ENCODE data around the gene CORO6. TPM values are rescaled to one million over a fixed set of nuclear protein-coding genes. Genes with fewer than 3 reads are reported as not detected.

CORO6 gene
- total RNA-seq, 1 donor = 20.3 TPM

DNA sequence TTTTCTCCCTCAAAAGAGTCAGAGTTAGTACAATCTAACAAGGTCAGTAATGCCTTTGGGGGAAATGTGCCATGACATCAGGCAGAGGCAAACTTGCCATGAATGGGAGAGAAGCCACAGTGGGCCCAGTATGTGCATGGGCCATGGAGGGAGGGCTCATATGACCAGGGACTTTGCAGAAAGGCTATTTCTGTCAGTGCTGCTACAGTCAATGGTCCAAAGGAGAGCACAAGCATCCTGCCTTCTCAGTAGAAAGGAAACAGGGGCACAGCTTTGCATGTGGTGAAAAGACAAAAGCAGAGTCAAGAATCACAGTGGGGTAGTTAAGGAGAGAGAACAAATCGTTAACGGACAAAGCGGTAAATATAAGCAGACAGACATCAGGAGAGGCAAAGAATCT is 11.2 kb upstream of the CORO6 start:
- no peak overlapping the region for H3K27ac ChIP-seq (ENCODE audit: low read depth, low read length)
- H3K79me2 ChIP-seq (ENCODE audit: insufficient read depth, low read length) = no peaks in the 10 kb centered on the region
- peaks cover 1% of the 10 kb centered on the region for H3K4me1 ChIP-seq (ENCODE audit: insufficient read depth, low read length)
- H3K4me3 ChIP-seq (ENCODE audit: insufficient read depth, low read length) = no peak overlapping the region
- H4K20me1 ChIP-seq (ENCODE audit: insufficient read depth, low read length) = no peaks in the 10 kb centered on the region
- peaks cover 11% of the 10 kb centered on the region for H3K36me3 ChIP-seq (ENCODE audit: insufficient read depth, low read length)
- no peak for DNase-seq (ENCODE audit: insufficient read length, low spot score, missing footprints)
- no peaks in the 10 kb centered on the region for H3K9me3 ChIP-seq (ENCODE audit: low read depth, low read length)
- H3K4me2 ChIP-seq (ENCODE audit: insufficient read depth, low read length) = no peak overlapping the region
- TF ChIP-seq, protein P1, sequence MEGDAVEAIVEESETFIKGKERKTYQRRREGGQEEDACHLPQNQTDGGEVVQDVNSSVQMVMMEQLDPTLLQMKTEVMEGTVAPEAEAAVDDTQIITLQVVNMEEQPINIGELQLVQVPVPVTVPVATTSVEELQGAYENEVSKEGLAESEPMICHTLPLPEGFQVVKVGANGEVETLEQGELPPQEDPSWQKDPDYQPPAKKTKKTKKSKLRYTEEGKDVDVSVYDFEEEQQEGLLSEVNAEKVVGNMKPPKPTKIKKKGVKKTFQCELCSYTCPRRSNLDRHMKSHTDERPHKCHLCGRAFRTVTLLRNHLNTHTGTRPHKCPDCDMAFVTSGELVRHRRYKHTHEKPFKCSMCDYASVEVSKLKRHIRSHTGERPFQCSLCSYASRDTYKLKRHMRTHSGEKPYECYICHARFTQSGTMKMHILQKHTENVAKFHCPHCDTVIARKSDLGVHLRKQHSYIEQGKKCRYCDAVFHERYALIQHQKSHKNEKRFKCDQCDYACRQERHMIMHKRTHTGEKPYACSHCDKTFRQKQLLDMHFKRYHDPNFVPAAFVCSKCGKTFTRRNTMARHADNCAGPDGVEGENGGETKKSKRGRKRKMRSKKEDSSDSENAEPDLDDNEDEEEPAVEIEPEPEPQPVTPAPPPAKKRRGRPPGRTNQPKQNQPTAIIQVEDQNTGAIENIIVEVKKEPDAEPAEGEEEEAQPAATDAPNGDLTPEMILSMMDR (IDR thresholded peaks at IDR 0.05; ENCODE audit: extremely low read depth, low read depth, low read length) = no peak
- H3K27me3 ChIP-seq (ENCODE audit: insufficient read depth, low read length) = no peaks in the 10 kb centered on the region
- H2AFZ ChIP-seq (ENCODE audit: low read length) = no peak overlapping the region

DNA sequence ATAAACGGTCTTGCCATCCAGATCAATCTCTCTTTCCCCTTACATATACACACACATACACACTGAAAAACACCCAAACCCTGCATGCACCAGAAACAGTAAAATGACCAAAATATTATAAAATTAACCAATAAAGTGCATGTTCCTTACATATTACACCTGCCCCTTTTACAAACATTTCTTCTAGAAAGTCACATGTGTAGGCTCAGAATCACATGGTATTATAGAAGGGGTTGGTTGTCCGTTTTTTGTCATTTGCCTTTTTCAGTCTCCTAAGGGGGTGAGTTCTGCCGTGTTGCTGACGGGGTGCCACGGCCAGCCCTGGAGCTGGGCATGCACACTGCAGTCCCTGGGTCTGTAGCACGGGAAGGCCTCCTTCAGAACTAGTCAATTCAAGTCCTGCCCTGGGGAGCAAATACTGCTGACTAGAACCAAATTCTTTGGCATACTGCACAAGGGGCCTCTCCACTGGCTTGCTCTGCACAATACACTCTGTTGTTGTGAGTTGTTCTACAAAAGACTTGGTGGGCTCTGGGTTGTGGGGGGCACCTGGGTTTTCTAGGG is 8.0 kb upstream of the CORO6 start:
- Histone ChIP-seq H3K9me3 (ENCODE audit: low read depth, low read length) (no peaks in the 10 kb centered on the region), H3K4me2 (ENCODE audit: insufficient read depth, low read length) (no peak overlapping the region), H3K36me3 (ENCODE audit: insufficient read depth, low read length) (peaks cover 11% of the 10 kb centered on the region), H4K20me1 (ENCODE audit: insufficient read depth, low read length) (no peaks in the 10 kb centered on the region), H2AFZ (ENCODE audit: low read length) (no peak overlapping the region), H3K4me1 (ENCODE audit: insufficient read depth, low read length) (peaks cover 1% of the 10 kb centered on the region), H3K79me2 (ENCODE audit: insufficient read depth, low read length) (no peaks in the 10 kb centered on the region), H3K27ac (ENCODE audit: low read depth, low read length) (no peak overlapping the region), H3K27me3 (ENCODE audit: insufficient read depth, low read length) (no peaks in the 10 kb centered on the region), H3K4me3 (ENCODE audit: insufficient read depth, low read length) (no peak overlapping the region)
- TF ChIP-seq, protein P1 (IDR thresholded peaks at IDR 0.05; ENCODE audit: extremely low read depth, low read depth, low read length) = no peak
- DNase-seq (ENCODE audit: insufficient read length, low spot score, missing footprints) = no peak

DNA sequence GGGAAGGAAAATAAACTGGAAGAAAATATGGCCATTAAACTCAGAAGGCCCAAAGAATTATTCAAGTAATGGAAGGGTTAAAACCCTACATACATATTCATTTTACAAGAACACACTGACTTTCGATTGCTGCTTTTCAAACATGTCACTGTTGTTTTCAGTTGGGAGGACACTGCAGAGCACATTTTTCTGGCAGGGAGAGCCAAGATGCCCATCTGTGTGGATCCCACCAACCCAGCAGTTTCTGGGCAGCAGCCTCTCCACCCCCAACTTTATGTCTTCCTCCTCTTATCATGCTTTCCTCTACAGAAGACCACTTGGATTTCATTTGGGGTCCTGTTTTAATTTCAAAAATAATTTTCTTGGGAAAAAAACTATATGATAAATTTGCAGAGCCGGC is 7.1 kb upstream of the CORO6 start:
- no peaks in the 10 kb centered on the region for H3K27me3 ChIP-seq (ENCODE audit: insufficient read depth, low read length)

DNA sequence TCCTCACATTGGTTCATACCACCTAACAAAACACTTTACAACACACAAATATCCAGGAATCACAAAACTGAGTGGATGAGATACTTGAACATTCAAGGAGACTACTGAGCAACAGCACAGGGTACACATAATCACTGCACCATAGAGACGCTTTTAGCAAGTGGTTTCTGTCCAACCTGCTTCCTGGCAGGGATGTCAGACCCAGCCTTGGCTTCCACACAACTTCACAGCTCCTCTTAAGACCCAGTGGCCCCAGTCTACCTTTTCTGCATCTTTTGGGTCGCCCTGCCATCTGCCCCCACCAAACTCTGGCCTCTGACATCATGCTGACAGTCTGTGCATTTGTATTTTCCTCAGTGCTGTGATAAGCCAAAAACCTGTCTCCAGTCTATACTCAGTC is 5.9 kb upstream of the CORO6 start:
- H3K79me2 ChIP-seq (ENCODE audit: insufficient read depth, low read length) = no peaks in the 10 kb centered on the region
- no peak overlapping the region for H2AFZ ChIP-seq (ENCODE audit: low read length)
- no peak overlapping the region for H3K27ac ChIP-seq (ENCODE audit: low read depth, low read length)
- TF ChIP-seq, protein P1 (IDR thresholded peaks at IDR 0.05; ENCODE audit: extremely low read depth, low read depth, low read length) = no peak
- H3K36me3 ChIP-seq (ENCODE audit: insufficient read depth, low read length) = peaks cover 11% of the 10 kb centered on the region
- no peak for DNase-seq (ENCODE audit: insufficient read length, low spot score, missing footprints)
- no peaks in the 10 kb centered on the region for H4K20me1 ChIP-seq (ENCODE audit: insufficient read depth, low read length)
- H3K4me3 ChIP-seq (ENCODE audit: insufficient read depth, low read length) = no peak overlapping the region
- peaks cover 8% of the 10 kb centered on the region for H3K4me1 ChIP-seq (ENCODE audit: insufficient read depth, low read length)
- no peaks in the 10 kb centered on the region for H3K27me3 ChIP-seq (ENCODE audit: insufficient read depth, low read length)
- H3K4me2 ChIP-seq (ENCODE audit: insufficient read depth, low read length) = no peak overlapping the region
- H3K9me3 ChIP-seq (ENCODE audit: low read depth, low read length) = no peaks in the 10 kb centered on the region

More for the DNA sequence above, 7.1 kb upstream of the CORO6 start:
- no peaks in the 10 kb centered on the region for H3K9me3 ChIP-seq (ENCODE audit: low read depth, low read length)
- no peak overlapping the region for H3K4me3 ChIP-seq (ENCODE audit: insufficient read depth, low read length)
- H3K27ac ChIP-seq (ENCODE audit: low read depth, low read length) = no peak overlapping the region
- no peak for DNase-seq (ENCODE audit: insufficient read length, low spot score, missing footprints)
- H3K4me2 ChIP-seq (ENCODE audit: insufficient read depth, low read length) = no peak overlapping the region
- H4K20me1 ChIP-seq (ENCODE audit: insufficient read depth, low read length) = no peaks in the 10 kb centered on the region
- peaks cover 11% of the 10 kb centered on the region for H3K36me3 ChIP-seq (ENCODE audit: insufficient read depth, low read length)
- H3K79me2 ChIP-seq (ENCODE audit: insufficient read depth, low read length) = no peaks in the 10 kb centered on the region
- TF ChIP-seq, protein P1 (IDR thresholded peaks at IDR 0.05; ENCODE audit: extremely low read depth, low read depth, low read length) = no peak
- H2AFZ ChIP-seq (ENCODE audit: low read length) = no peak overlapping the region
- peaks cover 8% of the 10 kb centered on the region for H3K4me1 ChIP-seq (ENCODE audit: insufficient read depth, low read length)

Measured in osteoblast (primary cell).